GM12878 (cell line): ENCODE data around the gene TEX264. TPM values are rescaled to one million over a fixed set of nuclear protein-coding genes. Genes with fewer than 3 reads are reported as not detected.

Experiments
- ATAC-seq: fragments of 200-7000 bp; cut with Tn5 transposase; 3 replicates; pipeline ENCODE4 v1.9.1; 2020; ENCODE audit warnings: mild to moderate bottlenecking, moderate library complexity
- BruUV-seq: library from RNA; stranded (reverse); fragments of 400-500 nt; replicated peaks from 2 replicates; lab custom pipeline; 2021; lab: Mats Ljungman, UMichigan
- CTCF ChIA-PET: fragments of 300-600 bp; sonication (Branson Sonifier 250); formaldehyde crosslinking; extraction: SDS; loops from one replicate; lab custom pipeline; 2021; ENCODE audit warnings: inconsistent platforms; lab: Yijun Ruan, JAX
- POLR2A ChIA-PET: fragments of 350-600 bp; formaldehyde crosslinking; extraction: SDS; loops from one replicate; lab custom pipeline; 2021; ENCODE audit warnings: inconsistent platforms; lab: Charles Lee
- RAD21 ChIA-PET: fragments of 300-600 bp; sonication (Branson Sonifier 250); formaldehyde crosslinking; loops from one replicate; lab custom pipeline; 2023; ENCODE audit warnings: antibody characterized with exemption; ENCODE audit not compliant: unreplicated experiment; lab: Charles Lee
- SMC1A ChIA-PET: fragments of 300-600 bp; sonication (Branson Sonifier 250); formaldehyde crosslinking; loops from one replicate; lab custom pipeline; 2023; ENCODE audit not compliant: unreplicated experiment, uncharacterized antibody; lab: Charles Lee
- DNase-seq: peaks from one replicate; pipeline ENCODE4 v3.0.0-alpha.2; 2011; ENCODE audit warnings: low read depth, low spot score
- FAIRE-seq: peaks from 3 replicates; lab custom pipeline; 2011; peaks lifted over from hg19 to GRCh38; lab: Jason Lieb, UNC
- H2AFZ ChIP-seq: 2 replicates; pipeline ENCODE4 v1.6.0; 2011; ENCODE audit warnings: low read depth, low read length, control low read depth; ENCODE audit not compliant: control insufficient read depth
- H3K27ac ChIP-seq: 2 replicates; pipeline ENCODE4 v1.5.1; 2011; ENCODE audit warnings: control low read depth; ENCODE audit not compliant: control insufficient read depth, insufficient read depth
- H3K27me3 ChIP-seq, 2 experiments: replicated peaks in 1 of 2; 2 replicates each; pipeline versions ENCODE4 v1.6.0 to v1.6.1; 2011; ENCODE audit warnings: low read length in 1 of 2; ENCODE audit not compliant: control insufficient read depth in 2 of 2, insufficient read depth in 2 of 2
- H3K36me3 ChIP-seq, 2 experiments: 2 replicates each; pipeline ENCODE4 v1.5.1; 2011; ENCODE audit warnings: low read length in 1 of 2; ENCODE audit not compliant: control insufficient read depth in 2 of 2, insufficient read depth in 2 of 2
- H3K4me1 ChIP-seq: 2 replicates; pipeline ENCODE4 v1.6.1; 2011; ENCODE audit warnings: mild to moderate bottlenecking, low read length, moderate library complexity, mixed read lengths; ENCODE audit not compliant: control insufficient read depth, insufficient read depth
- H3K4me2 ChIP-seq: 2 replicates; pipeline ENCODE4 v1.6.0; 2011; ENCODE audit warnings: control low read depth; ENCODE audit not compliant: control insufficient read depth, insufficient read depth
- H3K4me3 ChIP-seq: fragments of 200-600 bp; sonication (generic); 2 replicates; pipeline ENCODE4 v1.5.1; 2016
- H3K79me2 ChIP-seq: 2 replicates; pipeline ENCODE4 v1.6.0; 2011; ENCODE audit warnings: low read length; ENCODE audit not compliant: control insufficient read depth, insufficient read depth
- H3K9ac ChIP-seq: 2 replicates; pipeline ENCODE4 v1.8.0; 2011; ENCODE audit warnings: low read length, control low read depth, mixed read lengths; ENCODE audit not compliant: control insufficient read depth, insufficient read depth
- H3K9me3 ChIP-seq: replicated peaks from 3 replicates; pipeline ENCODE4 v1.5.1; 2011; ENCODE audit warnings: mild to moderate bottlenecking, low read length; ENCODE audit not compliant: control insufficient read depth, insufficient read depth
- H4K20me1 ChIP-seq: 2 replicates; pipeline ENCODE4 v1.6.0; 2011; ENCODE audit not compliant: control insufficient read depth, insufficient read depth
- BACH1 ChIP-seq: fragments of 450-650 bp; IDR thresholded peaks from 2 replicates; pipeline ENCODE4 v1.6.1; 2017; ENCODE audit warnings: mild to moderate bottlenecking, borderline replicate concordance
- CBX5 ChIP-seq: sonication (generic); IDR thresholded peaks from 2 replicates; pipeline ENCODE4 v1.6.1; 2016; ENCODE audit warnings: low read depth, moderate library complexity, mild to moderate bottlenecking, inconsistent platforms
- CHD2 ChIP-seq: IDR thresholded peaks from 2 replicates; pipeline ENCODE4 v1.6.1; 2011; ENCODE audit warnings: low read depth, low read length, improper control_type of control experiment, borderline replicate concordance
- DPF2 ChIP-seq: fragments of 450-650 bp; IDR thresholded peaks from 2 replicates; pipeline ENCODE4 v1.6.1; 2017; ENCODE audit warnings: mild to moderate bottlenecking
- EGR1 ChIP-seq, 2 experiments: IDR thresholded peaks; 1 replicate in 1 of 2; 2 replicates in 1 of 2; pipeline ENCODE4 v1.6.1; 2011 to 2012; ENCODE audit warnings: low read depth in 2 of 2, low read length in 2 of 2, borderline replicate concordance in 1 of 2, mild to moderate bottlenecking in 1 of 2, moderate library complexity in 1 of 2
- EP300 ChIP-seq, 2 experiments: fragments of 150-350 bp in 1 of 2; IDR thresholded peaks; 2 replicates each; pipeline ENCODE4 v1.6.1; 2011 to 2012; ENCODE audit warnings: low read depth in 2 of 2, low read length in 2 of 2, borderline replicate concordance in 1 of 2, improper control_type of control experiment in 1 of 2, inconsistent platforms in 1 of 2; ENCODE audit not compliant: control insufficient read depth in 1 of 2
- MYC ChIP-seq: IDR thresholded peaks from 2 replicates; pipeline ENCODE4 v1.6.1; 2011; ENCODE audit warnings: mild to moderate bottlenecking, low read length, moderate library complexity, inconsistent platforms; ENCODE audit not compliant: insufficient read depth, insufficient replicate concordance, insufficient read length, severe bottlenecking
- NRF1 ChIP-seq: conservative IDR thresholded peaks from 2 replicates; pipeline ENCODE4 v1.6.1; 2011; ENCODE audit warnings: mild to moderate bottlenecking, low read depth, low read length, improper control_type of control experiment
- POU2F2 ChIP-seq: IDR thresholded peaks from 3 replicates; pipeline ENCODE4 v1.6.1; 2011; ENCODE audit warnings: low read depth, mild to moderate bottlenecking, low read length, borderline replicate concordance
- RB1 ChIP-seq: fragments of 450-650 bp; formaldehyde crosslinking; IDR thresholded peaks from 2 replicates; pipeline ENCODE4 v1.6.1; 2017; ENCODE audit warnings: mild to moderate bottlenecking, borderline replicate concordance
- SRF ChIP-seq, 2 experiments: IDR thresholded peaks; 2 replicates each; pipeline ENCODE4 v1.6.1; 2011; ENCODE audit warnings: low read depth in 2 of 2, low read length in 2 of 2, mild to moderate bottlenecking in 1 of 2, moderate library complexity in 1 of 2
- SUPT20H ChIP-seq: IDR thresholded peaks from 2 replicates; pipeline ENCODE4 v1.6.1; 2011; ENCODE audit warnings: low read depth, mild to moderate bottlenecking, low read length, moderate library complexity, borderline replicate concordance; ENCODE audit not compliant: control insufficient read depth
- ZNF24 ChIP-seq: fragments of 450-650 bp; IDR thresholded peaks from 2 replicates; pipeline ENCODE4 v1.6.1; 2017; ENCODE audit warnings: antibody characterized with exemption, mild to moderate bottlenecking
- WGBS: methylation state at CpG from one replicate; pipeline ENCODE4 v1.1.6; 2016; ENCODE audit warnings: low lambda C conversion rate; ENCODE audit not compliant: insufficient replicate concordance, insufficient coverage; ENCODE audit errors: missing lambda C conversion rate; 5-methylcytosine and 5-hydroxymethylcytosine counted together
- in situ Hi-C: fragments of 300-500 bp; cut with MboI; formaldehyde crosslinking; loops from 9 replicates; pipeline ENCODE4 v1.14.3; 2018; ENCODE audit warnings: mixed read lengths
- intact Hi-C: fragments of 100-400 bp; cut with micrococcal nuclease; formaldehyde crosslinking; loops from one replicate; pipeline ENCODE4 v1.14.2; 2022; ENCODE audit not compliant: unreplicated experiment
- polyA plus RNA-seq, 11 experiments: library from polyadenylated mRNA; depleted of rRNA in 4 of 11; unstranded in 6 of 11; stranded (reverse) in 5 of 11; fragments of >200 nt; fragmentation: Nextera tagmentation in 4 of 11; fragmentation: Illumina TruSeq in 1 of 11; extraction: Ambion mirVana in 4 of 11; extraction: Trizol in 1 of 11; gene quantifications; 1 replicate in 1 of 11; 2 replicates in 10 of 11; pipeline versions ENCODE4 v1.2.1 to v1.2.3, GENCODE V29; 2011 to 2016; ENCODE audit warnings: inconsistent platforms in 2 of 11, missing spikeins in 2 of 11, low read depth in 1 of 11
- total RNA-seq, 4 experiments: library from RNA; depleted of rRNA in 3 of 4; stranded (reverse); fragments of >200 nt in 3 of 4; fragmentation: Illumina TruSeq in 1 of 4; extraction: Trizol in 1 of 4; gene quantifications; 2 replicates each; pipeline versions ENCODE4 v1.2.1 to v1.2.3, GENCODE V29; 2013 to 2021
- TF ChIP-seq, protein P1 (sequence below): fragments of 450-650 bp; IDR thresholded peaks from 2 replicates; pipeline ENCODE4 v1.6.1; 2017; ENCODE audit warnings: mild to moderate bottlenecking, moderate library complexity
- TF ChIP-seq, protein P2 (sequence below): fragments of 450-650 bp; IDR thresholded peaks from 2 replicates; pipeline ENCODE4 v1.6.1; 2017; ENCODE audit warnings: borderline replicate concordance

TEX264 gene
- total and polyA plus RNA-seq, 10 of the 15 experiments (the other 5 are each of a cell fraction or from before 2014, with no cell fraction given): 3.6 to 63.0 (median 52.4) TPM

DNA sequence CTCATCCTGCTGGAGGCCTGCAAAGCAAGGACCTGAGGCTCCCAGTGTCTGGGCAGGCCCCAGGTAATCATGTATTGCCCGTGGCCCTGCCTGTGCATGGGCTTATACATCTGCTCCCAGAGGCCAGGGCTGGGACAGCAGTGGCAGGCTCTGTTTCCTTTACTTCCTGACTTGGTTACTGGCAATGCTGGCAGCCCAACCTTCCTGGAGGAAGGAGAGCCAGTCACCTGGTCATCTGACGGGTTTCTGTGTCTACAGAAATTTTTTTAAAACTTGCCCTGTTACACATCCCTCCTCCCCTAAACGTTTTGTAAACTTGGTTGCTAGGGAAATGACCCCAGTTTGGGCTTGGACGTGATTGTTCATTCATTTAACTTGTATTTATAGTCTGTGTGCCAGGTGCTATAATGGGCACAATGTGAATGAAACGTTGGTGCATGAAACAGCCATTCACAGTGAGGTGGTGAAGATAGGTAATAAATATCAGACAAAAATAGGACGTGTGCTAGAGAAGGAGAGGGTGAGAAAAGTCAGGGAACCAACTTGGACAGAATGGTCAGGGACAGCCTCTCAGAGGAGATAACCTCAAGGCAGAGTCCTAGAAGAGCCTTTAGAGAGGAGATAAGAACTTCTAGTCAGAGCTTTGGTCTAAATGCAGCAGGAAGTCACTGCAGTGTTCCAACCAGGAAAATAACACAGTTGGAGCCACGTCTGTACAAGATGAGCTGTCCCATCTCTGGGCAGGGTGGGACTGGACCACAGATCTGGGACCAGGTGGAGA lies 14.1 kb downstream of the TEX264 start (continued):
- TF ChIP-seq, protein P1, sequence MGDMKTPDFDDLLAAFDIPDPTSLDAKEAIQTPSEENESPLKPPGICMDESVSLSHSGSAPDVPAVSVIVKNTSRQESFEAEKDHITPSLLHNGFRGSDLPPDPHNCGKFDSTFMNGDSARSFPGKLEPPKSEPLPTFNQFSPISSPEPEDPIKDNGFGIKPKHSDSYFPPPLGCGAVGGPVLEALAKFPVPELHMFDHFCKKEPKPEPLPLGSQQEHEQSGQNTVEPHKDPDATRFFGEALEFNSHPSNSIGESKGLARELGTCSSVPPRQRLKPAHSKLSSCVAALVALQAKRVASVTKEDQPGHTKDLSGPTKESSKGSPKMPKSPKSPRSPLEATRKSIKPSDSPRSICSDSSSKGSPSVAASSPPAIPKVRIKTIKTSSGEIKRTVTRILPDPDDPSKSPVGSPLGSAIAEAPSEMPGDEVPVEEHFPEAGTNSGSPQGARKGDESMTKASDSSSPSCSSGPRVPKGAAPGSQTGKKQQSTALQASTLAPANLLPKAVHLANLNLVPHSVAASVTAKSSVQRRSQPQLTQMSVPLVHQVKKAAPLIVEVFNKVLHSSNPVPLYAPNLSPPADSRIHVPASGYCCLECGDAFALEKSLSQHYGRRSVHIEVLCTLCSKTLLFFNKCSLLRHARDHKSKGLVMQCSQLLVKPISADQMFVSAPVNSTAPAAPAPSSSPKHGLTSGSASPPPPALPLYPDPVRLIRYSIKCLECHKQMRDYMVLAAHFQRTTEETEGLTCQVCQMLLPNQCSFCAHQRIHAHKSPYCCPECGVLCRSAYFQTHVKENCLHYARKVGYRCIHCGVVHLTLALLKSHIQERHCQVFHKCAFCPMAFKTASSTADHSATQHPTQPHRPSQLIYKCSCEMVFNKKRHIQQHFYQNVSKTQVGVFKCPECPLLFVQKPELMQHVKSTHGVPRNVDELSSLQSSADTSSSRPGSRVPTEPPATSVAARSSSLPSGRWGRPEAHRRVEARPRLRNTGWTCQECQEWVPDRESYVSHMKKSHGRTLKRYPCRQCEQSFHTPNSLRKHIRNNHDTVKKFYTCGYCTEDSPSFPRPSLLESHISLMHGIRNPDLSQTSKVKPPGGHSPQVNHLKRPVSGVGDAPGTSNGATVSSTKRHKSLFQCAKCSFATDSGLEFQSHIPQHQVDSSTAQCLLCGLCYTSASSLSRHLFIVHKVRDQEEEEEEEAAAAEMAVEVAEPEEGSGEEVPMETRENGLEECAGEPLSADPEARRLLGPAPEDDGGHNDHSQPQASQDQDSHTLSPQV: no peak
- TF ChIP-seq CBX5 (no peak), ZNF24 (no peak)
- TF ChIP-seq, all 136 proteins: peak for 0

DNA sequence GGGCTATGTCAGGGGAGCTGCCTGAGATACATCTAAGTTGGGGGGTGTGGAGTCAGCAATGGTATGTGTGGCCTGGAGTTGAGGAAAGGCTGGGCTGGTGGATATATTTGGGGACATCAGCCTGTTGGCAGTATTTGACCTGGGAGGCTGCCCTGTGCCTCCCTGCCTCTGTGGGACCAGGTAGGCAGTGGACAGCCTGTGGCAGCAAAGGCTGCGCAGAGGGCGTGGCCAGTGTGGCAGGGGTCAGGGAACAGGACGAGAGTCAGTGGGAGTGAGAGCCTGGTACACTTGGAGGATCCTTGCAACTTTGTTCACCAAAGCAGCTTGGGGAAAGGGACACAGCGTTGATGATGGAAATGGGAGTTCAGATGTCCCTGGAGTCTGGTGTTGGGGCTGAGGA lies 15.0 kb downstream of the TEX264 start:
- no TSS peak for BruUV-seq
- ATAC-seq (no peak), DNase-seq (no peak), FAIRE-seq (no peak)
- WGBS: 79% methylated on average over 4 of the region's 4 CpGs
- ChIA-PET SMC1A (interaction anchor here (0.7 to 4.1 kb wide), 5 partner anchors 12 to 186 kb away, joined by 3 to 12 read pairs (median 4); partner anchors contain the start of gene DCAF1), CTCF (interaction anchor here (0.7 to 11.7 kb wide), 5 partner anchors 15 to 288 kb away, joined by 3 to 243 read pairs (median 5); partner anchors contain the start of genes ABHD14B, DCAF1 and TEX264), RAD21 (interaction anchor here (0.6 to 1.8 kb wide), 5 partner anchors 11 to 186 kb away, joined by 3 to 9 read pairs (median 5); partner anchors contain the start of gene DCAF1), POLR2A (interaction anchor here (1.0 to 1.8 kb wide), 3 partner anchors 12 to 186 kb away, joined by 3 to 20 read pairs (median 6); partner anchors contain the start of genes DCAF1 and TEX264)
- Histone ChIP-seq H3K79me2 (peaks cover 9% of the 10 kb centered on the region), H4K20me1 (no peaks in the 10 kb centered on the region), H3K9me3 (no peaks in the 10 kb centered on the region), H3K27ac (peak overlapping the region; percentile 81), H3K4me1 (peaks cover 33% of the 10 kb centered on the region), H3K27me3 (no peaks in the 10 kb centered on the region), H3K9ac (peak overlapping the region; percentile 50), H3K4me3 (peak overlapping the region; percentile 14; the same call in 1 of the 2 replicates), H3K4me2 (peak overlapping the region; percentile 36), H2AFZ (no peak overlapping the region), H3K36me3 (peaks cover 22 to 41% of the 10 kb centered on the region in 2 experiments)
- intact Hi-C loops (no loop called here), in situ Hi-C loops (loop anchor here (25.0 kb wide), 1 partner anchor 1074 kb away; the partner anchor contains the start of genes CISH and MAPKAPK3)
- TF ChIP-seq EP300 (IDR thresholded peaks at IDR 0.05; ENCODE audit: borderline replicate concordance in 1 of 2, control insufficient read depth in 1 of 2, low read depth in 2 of 2, low read length in 2 of 2) (no peak), NRF1 (no peak), CHD2 (no peak), RB1 (no peak), DPF2 (no peak), EGR1 (IDR thresholded peaks at IDR 0.05; ENCODE audit: borderline replicate concordance in 1 of 2, low read depth in 2 of 2, low read length in 2 of 2) (no peak), SUPT20H (no peak), BACH1 (no peak), MYC (no peak), SRF (IDR thresholded peaks at IDR 0.05; ENCODE audit: low read depth in 2 of 2, low read length in 2 of 2) (no peak), POU2F2 (no peak)
- TF ChIP-seq, protein P2, sequence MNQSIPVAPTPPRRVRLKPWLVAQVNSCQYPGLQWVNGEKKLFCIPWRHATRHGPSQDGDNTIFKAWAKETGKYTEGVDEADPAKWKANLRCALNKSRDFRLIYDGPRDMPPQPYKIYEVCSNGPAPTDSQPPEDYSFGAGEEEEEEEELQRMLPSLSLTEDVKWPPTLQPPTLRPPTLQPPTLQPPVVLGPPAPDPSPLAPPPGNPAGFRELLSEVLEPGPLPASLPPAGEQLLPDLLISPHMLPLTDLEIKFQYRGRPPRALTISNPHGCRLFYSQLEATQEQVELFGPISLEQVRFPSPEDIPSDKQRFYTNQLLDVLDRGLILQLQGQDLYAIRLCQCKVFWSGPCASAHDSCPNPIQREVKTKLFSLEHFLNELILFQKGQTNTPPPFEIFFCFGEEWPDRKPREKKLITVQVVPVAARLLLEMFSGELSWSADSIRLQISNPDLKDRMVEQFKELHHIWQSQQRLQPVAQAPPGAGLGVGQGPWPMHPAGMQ: no peak
